H9 (cell line): ENCODE results near the gene MAP4K1. TPM values are rescaled to one million over a fixed set of nuclear protein-coding genes. Genes with fewer than 3 reads are reported as not detected.

ENCODE experiments used
- DNase-seq: peaks from one replicate; pipeline ENCODE4 v3.0.0-alpha.2; 2017
- H2AFZ ChIP-seq: one replicate; pipeline ENCODE4 v1.6.1; 2013; ENCODE audit warnings: mild to moderate bottlenecking, low read length, control low read depth, moderate library complexity
- H2AK5ac ChIP-seq: 2 replicates; pipeline ENCODE4 v1.6.1; 2013; ENCODE audit warnings: low read length, control low read depth, mixed read lengths; ENCODE audit not compliant: insufficient read length
- H2BK120ac ChIP-seq: one replicate; pipeline ENCODE4 v1.6.1; 2013; ENCODE audit warnings: low read depth, mild to moderate bottlenecking, low read length, control low read depth, inconsistent platforms; ENCODE audit not compliant: poor library complexity, severe bottlenecking
- H2BK12ac ChIP-seq: 2 replicates; pipeline ENCODE4 v1.6.1; 2013; ENCODE audit warnings: low read length, control low read depth, mixed read lengths, low read depth; ENCODE audit not compliant: insufficient read length
- H2BK15ac ChIP-seq: 2 replicates; pipeline ENCODE4 v1.6.1; 2013; ENCODE audit warnings: low read depth, low read length, control low read depth
- H2BK20ac ChIP-seq: one replicate; pipeline ENCODE4 v1.6.1; 2013; ENCODE audit warnings: low read depth, mild to moderate bottlenecking, low read length, control low read depth, inconsistent platforms; ENCODE audit not compliant: poor library complexity, severe bottlenecking
- H2BK5ac ChIP-seq: 2 replicates; pipeline ENCODE4 v1.6.1; 2013; ENCODE audit warnings: low read length, control low read depth, mixed read lengths; ENCODE audit not compliant: insufficient read length
- H3K14ac ChIP-seq: 2 replicates; pipeline ENCODE4 v1.6.1; 2013; ENCODE audit warnings: low read length, control low read depth; ENCODE audit not compliant: insufficient read depth
- H3K18ac ChIP-seq: 2 replicates; pipeline ENCODE4 v1.6.1; 2013; ENCODE audit warnings: low read depth, mild to moderate bottlenecking, mixed read lengths, low read length, control low read depth; ENCODE audit not compliant: insufficient read length
- H3K23ac ChIP-seq: 2 replicates; pipeline ENCODE4 v1.6.1; 2013; ENCODE audit warnings: low read length, control low read depth, mixed read lengths, low read depth; ENCODE audit not compliant: insufficient read length
- H3K23me2 ChIP-seq: 2 replicates; pipeline ENCODE4 v1.6.1; 2013; ENCODE audit warnings: low read depth, mild to moderate bottlenecking, mixed read lengths, low read length, control low read depth; ENCODE audit not compliant: insufficient read length, poor library complexity, severe bottlenecking
- H3K27ac ChIP-seq: 2 replicates; pipeline ENCODE4 v1.5.1; 2013; ENCODE audit warnings: low read length, control low read depth, mixed read lengths, low read depth; ENCODE audit not compliant: insufficient read length
- H3K27me3 ChIP-seq: 2 replicates; pipeline ENCODE4 v1.6.1; 2013; ENCODE audit warnings: low read length, control low read depth, inconsistent platforms; ENCODE audit not compliant: insufficient read depth
- H3K4ac ChIP-seq: 2 replicates; pipeline ENCODE4 v1.6.1; 2013; ENCODE audit warnings: low read depth, mild to moderate bottlenecking, control low read depth, inconsistent platforms, low read length, moderate library complexity
- H3K4me1 ChIP-seq: 2 replicates; pipeline ENCODE4 v1.6.1; 2013; ENCODE audit warnings: low read length, control low read depth, inconsistent platforms; ENCODE audit not compliant: insufficient read depth
- H3K4me2 ChIP-seq: 2 replicates; pipeline ENCODE4 v1.6.1; 2013; ENCODE audit warnings: low read length, control low read depth, mixed read lengths; ENCODE audit not compliant: insufficient read length, insufficient read depth
- H3K56ac ChIP-seq: 2 replicates; pipeline ENCODE4 v1.6.1; 2013; ENCODE audit warnings: low read depth, mild to moderate bottlenecking, mixed read lengths, low read length, control low read depth; ENCODE audit not compliant: insufficient read length
- H3K79me1 ChIP-seq: 2 replicates; pipeline ENCODE4 v1.6.1; 2013; ENCODE audit warnings: low read depth, mild to moderate bottlenecking, moderate library complexity, low read length, control low read depth, inconsistent platforms; ENCODE audit not compliant: insufficient read depth, poor library complexity, severe bottlenecking
- H3K79me2 ChIP-seq: 2 replicates; pipeline ENCODE4 v1.6.1; 2013; ENCODE audit warnings: low read length, control low read depth, inconsistent platforms; ENCODE audit not compliant: insufficient read depth
- H3K9ac ChIP-seq: 2 replicates; pipeline ENCODE4 v1.6.1; 2013; ENCODE audit warnings: low read length, control low read depth, mixed read lengths; ENCODE audit not compliant: insufficient read length; ENCODE audit errors: extremely low read depth
- H3K9me3 ChIP-seq: one replicate; pipeline ENCODE4 v1.6.1; 2013; ENCODE audit warnings: low read depth, low read length, inconsistent platforms; ENCODE audit not compliant: control insufficient read depth
- H3T11ph ChIP-seq: one replicate; pipeline ENCODE4 v1.6.1; 2013; ENCODE audit warnings: mild to moderate bottlenecking, low read length, control low read depth, inconsistent platforms
- H4K20me1 ChIP-seq: one replicate; pipeline ENCODE4 v1.6.1; 2013; ENCODE audit not compliant: control insufficient read depth, insufficient read length, insufficient read depth
- H4K5ac ChIP-seq: 2 replicates; pipeline ENCODE4 v1.6.1; 2013; ENCODE audit warnings: low read depth, mild to moderate bottlenecking, mixed read lengths, low read length, control low read depth; ENCODE audit not compliant: insufficient read length
- H4K8ac ChIP-seq: replicated peaks from 2 replicates; pipeline ENCODE4 v1.6.1; 2013; ENCODE audit warnings: low read length, control low read depth, mixed read lengths, low read depth; ENCODE audit not compliant: insufficient read length
- H4K91ac ChIP-seq: 2 replicates; pipeline ENCODE4 v1.6.1; 2013; ENCODE audit warnings: low read depth, mild to moderate bottlenecking, moderate library complexity, mixed read lengths, low read length, control low read depth; ENCODE audit not compliant: insufficient read length
- H3K27ac Mint-ChIP-seq, 3 experiments: 2 replicates in 2 of 3; 3 replicates in 1 of 3; pipeline ENCODE4 v1.8.0; 2020 to 2021; ENCODE audit warnings: mixed read lengths in 3 of 3, mild to moderate bottlenecking in 1 of 3, moderate library complexity in 1 of 3
- H3K27me3 Mint-ChIP-seq: 2 replicates; pipeline ENCODE4 v1.8.0; 2021; ENCODE audit warnings: low read depth, mild to moderate bottlenecking, moderate library complexity, mixed read lengths
- H3K36me3 Mint-ChIP-seq, 3 experiments: 2 replicates in 2 of 3; 3 replicates in 1 of 3; pipeline ENCODE4 v1.8.0; 2020 to 2021; ENCODE audit warnings: low read depth in 3 of 3, mixed read lengths in 3 of 3; ENCODE audit not compliant: insufficient read depth in 1 of 3
- H3K4me1 Mint-ChIP-seq, 2 experiments: 2 replicates each; pipeline ENCODE4 v1.8.0; 2020; ENCODE audit warnings: mixed read lengths in 2 of 2
- H3K4me3 Mint-ChIP-seq, 2 experiments: 2 replicates in 1 of 2; 3 replicates in 1 of 2; pipeline ENCODE4 v1.8.0; 2020 to 2021; ENCODE audit warnings: mild to moderate bottlenecking in 2 of 2, mixed read lengths in 2 of 2, moderate library complexity in 1 of 2
- H3K9me3 Mint-ChIP-seq, 2 experiments: 2 replicates in 1 of 2; 3 replicates in 1 of 2; pipeline ENCODE4 v1.8.0; 2020; ENCODE audit warnings: mild to moderate bottlenecking in 2 of 2, mixed read lengths in 2 of 2, moderate library complexity in 1 of 2
- WGBS: extraction: QIAGEN DNeasy Blood & Tissue Kit; methylation state at CpG from one replicate; pipeline ENCODE4 v1.1.7; 2013; ENCODE audit warnings: missing lambda C conversion rate, low lambda C conversion rate, mixed read lengths; ENCODE audit not compliant: insufficient read length; ENCODE audit errors: extremely low coverage; 5-methylcytosine and 5-hydroxymethylcytosine counted together
- total RNA-seq: library from RNA; stranded (reverse); gene quantifications from 2 replicates; pipeline ENCODE4 v1.2.1, GENCODE V29; 2021
- TF ChIP-seq, protein P1 (sequence below): fragments of 200-600 bp; sonication (generic); conservative IDR thresholded peaks from 3 replicates; pipeline ENCODE4 v1.8.0; 2021; ENCODE audit warnings: antibody characterized with exemption, mild to moderate bottlenecking

Gene MAP4K1
- total RNA-seq, 1 experiment from 2014 or later: 31.1 TPM

DNA sequence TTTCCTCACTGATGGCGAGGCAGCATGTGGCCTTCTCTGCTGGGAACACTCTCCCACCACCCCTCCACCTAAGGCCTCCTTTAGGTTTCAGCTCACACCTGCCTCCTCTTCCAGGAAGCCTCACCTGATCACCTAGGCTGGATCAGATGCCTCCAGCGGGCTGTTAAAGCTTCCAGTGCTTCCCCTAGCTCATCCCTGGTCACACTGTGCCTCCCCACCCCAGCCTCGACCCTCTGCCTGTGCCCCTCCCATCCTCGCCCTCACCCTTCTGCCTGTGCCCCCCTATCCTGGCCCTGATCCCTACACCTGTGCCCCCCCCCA lies 33.8 kb downstream of the MAP4K1 start:
- Histone ChIP-seq H3K4me1 (no peaks in the 10 kb centered on the region), H3K23me2 (no peaks in the 10 kb centered on the region), H3T11ph (no peak overlapping the region), H4K91ac (no peak overlapping the region), H2AK5ac (no peak overlapping the region), H4K8ac (no peak overlapping the region), H3K18ac (no peak overlapping the region), H2BK12ac (no peak overlapping the region), H4K20me1 (no peaks in the 10 kb centered on the region), H3K14ac (no peak overlapping the region), H3K4me2 (no peak overlapping the region), H3K27ac (no peak overlapping the region), H3K9me3 (no peaks in the 10 kb centered on the region), H3K79me1 (no peaks in the 10 kb centered on the region), H2BK15ac (no peak overlapping the region), H3K56ac (no peak overlapping the region), H2BK20ac (no peak overlapping the region), H3K4ac (no peak overlapping the region), H3K79me2 (no peaks in the 10 kb centered on the region), H3K23ac (no peak overlapping the region), H2BK120ac (no peak overlapping the region), H4K5ac (no peak overlapping the region), H3K9ac (no peak overlapping the region), H3K27me3 (no peaks in the 10 kb centered on the region), H2AFZ (no peak overlapping the region), H2BK5ac (no peak overlapping the region)
- no peak for DNase-seq
- H3K9me3 Mint-ChIP-seq: no peaks in the 10 kb centered on the region
- no CpG with 5 or more reads among the region's 4 CpGs for WGBS
- H3K27ac Mint-ChIP-seq: peak overlapping the region in 2 of 3 experiments; percentile 27 to 31; a peak in 2 of 7 replicates
- no peak overlapping the region for H3K4me3 Mint-ChIP-seq
- no peaks in the 10 kb centered on the region for H3K4me1 Mint-ChIP-seq
- TF ChIP-seq, protein P1, sequence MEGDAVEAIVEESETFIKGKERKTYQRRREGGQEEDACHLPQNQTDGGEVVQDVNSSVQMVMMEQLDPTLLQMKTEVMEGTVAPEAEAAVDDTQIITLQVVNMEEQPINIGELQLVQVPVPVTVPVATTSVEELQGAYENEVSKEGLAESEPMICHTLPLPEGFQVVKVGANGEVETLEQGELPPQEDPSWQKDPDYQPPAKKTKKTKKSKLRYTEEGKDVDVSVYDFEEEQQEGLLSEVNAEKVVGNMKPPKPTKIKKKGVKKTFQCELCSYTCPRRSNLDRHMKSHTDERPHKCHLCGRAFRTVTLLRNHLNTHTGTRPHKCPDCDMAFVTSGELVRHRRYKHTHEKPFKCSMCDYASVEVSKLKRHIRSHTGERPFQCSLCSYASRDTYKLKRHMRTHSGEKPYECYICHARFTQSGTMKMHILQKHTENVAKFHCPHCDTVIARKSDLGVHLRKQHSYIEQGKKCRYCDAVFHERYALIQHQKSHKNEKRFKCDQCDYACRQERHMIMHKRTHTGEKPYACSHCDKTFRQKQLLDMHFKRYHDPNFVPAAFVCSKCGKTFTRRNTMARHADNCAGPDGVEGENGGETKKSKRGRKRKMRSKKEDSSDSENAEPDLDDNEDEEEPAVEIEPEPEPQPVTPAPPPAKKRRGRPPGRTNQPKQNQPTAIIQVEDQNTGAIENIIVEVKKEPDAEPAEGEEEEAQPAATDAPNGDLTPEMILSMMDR: no peak
- no peaks in the 10 kb centered on the region for H3K27me3 Mint-ChIP-seq
- peaks cover 5 to 31% (median 26%) of the 10 kb centered on the region in 3 experiments for H3K36me3 Mint-ChIP-seq
